Aorta (tissue), 5 donors: ENCODE measurements around the gene NDUFA11. TPM values are rescaled to one million over a fixed set of nuclear protein-coding genes. Genes with fewer than 3 reads are reported as not detected.

Source experiments
- ATAC-seq: fragments of 200-7000 bp; cut with Tn5 transposase; one replicate; pipeline ENCODE4 v1.9.1; 2022; ENCODE audit warnings: moderate library complexity; ENCODE audit not compliant: low FRiP score
- DNase-seq, 2 donors: peaks; one replicate each; pipeline ENCODE4 v3.0.0-alpha.2; 2020
- H3K27ac ChIP-seq, 2 donors: one replicate each; pipeline ENCODE4 v1.5.1; 2013; ENCODE audit warnings: low read length in 2 of 2, mild to moderate bottlenecking in 2 of 2, moderate library complexity in 2 of 2, control low read depth in 1 of 2, inconsistent platforms in 1 of 2, low read depth in 1 of 2
- H3K27me3 ChIP-seq, 2 donors: one replicate each; pipeline ENCODE4 v1.6.1; 2013; ENCODE audit warnings: control low read depth in 1 of 2, low read length in 1 of 2, mild to moderate bottlenecking in 1 of 2, moderate library complexity in 1 of 2; ENCODE audit not compliant: insufficient read depth in 2 of 2, control insufficient read depth in 1 of 2
- H3K36me3 ChIP-seq, 2 donors: one replicate each; pipeline ENCODE4 v1.6.1; 2013; ENCODE audit warnings: control low read depth in 1 of 2, low read length in 1 of 2, mild to moderate bottlenecking in 1 of 2; ENCODE audit not compliant: insufficient read depth in 2 of 2, control insufficient read depth in 1 of 2
- H3K4me1 ChIP-seq, 2 donors: one replicate each; pipeline ENCODE4 v1.6.1; 2013; ENCODE audit warnings: low read length in 2 of 2, control low read depth in 1 of 2, mild to moderate bottlenecking in 1 of 2, moderate library complexity in 1 of 2; ENCODE audit not compliant: insufficient read depth in 2 of 2, control insufficient read depth in 1 of 2
- H3K4me3 ChIP-seq, 2 donors: one replicate each; pipeline ENCODE4 v1.5.1; 2013; ENCODE audit warnings: low read length in 2 of 2, control low read depth in 1 of 2, mild to moderate bottlenecking in 1 of 2
- H3K9me3 ChIP-seq: one replicate; pipeline ENCODE4 v1.6.1; 2013; ENCODE audit warnings: mild to moderate bottlenecking, low read length; ENCODE audit not compliant: control insufficient read depth
- WGBS, 2 donors: extraction: QIAGEN DNeasy Blood & Tissue Kit; methylation state at CpG; one replicate each; pipeline ENCODE4 v1.1.7; 2013; 5-methylcytosine and 5-hydroxymethylcytosine counted together
- intact Hi-C, 2 donors: fragments of 100-400 bp; cut with DNase I; formaldehyde crosslinking; loops; one replicate each; pipeline versions ENCODE4 v1.14.2 to v1.15.0; 2022
- polyA plus RNA-seq, 2 donors: library from polyadenylated mRNA; stranded (reverse); fragments of 200-250 nt; gene quantifications; one replicate each; pipeline ENCODE4 v1.2.3, GENCODE V29; 2013
- total RNA-seq, 2 donors: library from RNA; stranded (reverse); fragmentation: NEBNext Ultra II Directional; extraction: Animal tissue kit (Norgen Biotek cat#: 25700); gene quantifications; one replicate each; pipeline ENCODE4 v1.2.1, GENCODE V29; 2021
- donor health status: healthy with polysubstance abuse.
- donor health status: Bipolar disorder and iron deficiency.
- donor health status: DM: no; HTN: no; CAD: no.
- donor health status: DM: no; HTN: no; CAD: no.
- donor health status: DM: yes; HTN: yes; CAD: no.

Gene NDUFA11
- total and polyA plus RNA-seq, 4 donors = 138 to 405 (median 239) TPM

- no peak overlapping the region for H3K27ac ChIP-seq
- no peaks in the 10 kb centered on the region for H3K27me3 ChIP-seq
- no peaks in the 10 kb centered on the region for H3K9me3 ChIP-seq
- H3K36me3 ChIP-seq = peaks cover 0 to 3% of the 10 kb centered on the region in 2 donors
- H3K4me3 ChIP-seq = no peak overlapping the region
- H3K4me1 ChIP-seq = no peaks in the 10 kb centered on the region
- ATAC-seq (no peak), DNase-seq (no peak)
- intact Hi-C loops = no loop called here
- whole genome bisulfite sequencing, 2 donors = 54 to 57% methylated on average over 16 of the region's 16 CpGs
Observed at GRCh38 chr19:5934774-5935472, 31.3 kb upstream of the NDUFA11 start.

DNA sequence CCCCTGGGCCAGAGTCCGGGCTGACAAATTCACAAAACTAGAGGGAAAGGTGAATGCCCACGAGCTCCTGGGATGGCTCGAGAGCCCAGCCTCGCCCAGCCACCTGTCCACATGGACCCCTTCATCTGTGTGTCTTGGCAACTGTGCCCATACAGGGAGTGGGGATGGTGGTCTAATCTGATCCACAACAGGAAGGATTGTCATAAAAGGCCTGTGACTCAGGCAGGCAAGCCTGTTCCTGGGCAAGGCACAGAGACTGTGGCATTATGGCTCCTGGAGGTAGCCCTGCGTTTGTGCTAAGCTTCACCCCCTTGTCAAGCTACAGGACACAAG, 30.4 kb upstream of the NDUFA11 start:
- ATAC-seq = no peak
- intact Hi-C loops = no loop called here

GRCh38 chr19:5933391-5934068, 29.9 kb upstream of the NDUFA11 start:
- H3K9me3 ChIP-seq = no peaks in the 10 kb centered on the region
- no peak for DNase-seq
- no peaks in the 10 kb centered on the region for H3K4me1 ChIP-seq
- ATAC-seq = no peak
- H3K36me3 ChIP-seq = peaks cover 0 to 7% of the 10 kb centered on the region in 2 donors
- no peak overlapping the region for H3K4me3 ChIP-seq
- intact Hi-C loops = no loop called here
- H3K27me3 ChIP-seq = no peaks in the 10 kb centered on the region
- 89 to 90% methylated on average over 20 of the region's 20 CpGs for WGBS, 2 donors
- H3K27ac ChIP-seq = no peak overlapping the region

More for the DNA sequence above, 30.4 kb upstream of the NDUFA11 start:
- Histone ChIP-seq H3K9me3 (no peaks in the 10 kb centered on the region), H3K27me3 (no peaks in the 10 kb centered on the region), H3K36me3 (peaks cover 0 to 7% of the 10 kb centered on the region in 2 donors), H3K27ac (no peak overlapping the region), H3K4me1 (no peaks in the 10 kb centered on the region), H3K4me3 (no peak overlapping the region)
- 87 to 91% methylated on average over 5 of the region's 5 CpGs for WGBS, 2 donors
- DNase-seq = no peak

DNA sequence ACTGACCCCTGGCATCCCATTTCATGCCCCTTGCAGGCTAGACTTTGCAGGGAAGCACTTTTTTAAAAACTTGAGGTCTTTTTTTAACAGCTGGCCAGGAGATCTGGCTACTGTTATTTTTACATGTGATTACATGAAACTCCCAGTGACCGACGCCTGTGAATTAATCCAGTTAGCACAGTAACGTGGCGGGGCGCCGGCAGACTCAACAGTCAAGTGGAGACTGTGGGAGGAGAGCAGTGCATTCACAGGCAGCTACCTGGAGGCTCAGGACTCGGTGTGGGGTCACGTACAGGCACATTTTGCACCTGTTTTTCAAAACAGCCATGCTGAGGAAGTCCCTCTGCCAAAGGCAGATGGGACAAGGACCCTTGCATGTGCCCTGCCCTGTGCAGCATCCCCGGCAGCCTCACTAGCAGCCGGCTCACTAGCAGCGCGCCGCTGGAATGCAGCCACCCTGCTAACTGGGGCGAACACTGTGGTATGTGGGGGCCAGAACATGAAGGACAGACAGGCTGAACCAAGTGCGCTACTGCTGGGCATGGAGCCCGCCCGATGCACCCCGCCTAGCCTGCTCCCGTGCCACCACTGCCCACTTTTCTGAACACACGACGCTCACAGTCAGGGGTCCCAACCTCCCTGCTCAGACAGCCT, 29.1 kb upstream of the NDUFA11 start:
- Histone ChIP-seq H3K4me1 (no peaks in the 10 kb centered on the region), H3K9me3 (no peaks in the 10 kb centered on the region), H3K4me3 (no peak overlapping the region), H3K27me3 (no peaks in the 10 kb centered on the region), H3K27ac (no peak overlapping the region), H3K36me3 (peaks cover 0 to 7% of the 10 kb centered on the region in 2 donors)
- ATAC-seq = no peak
- 92 to 93% methylated on average over 21 of the region's 21 CpGs for WGBS, 2 donors
- no peak for DNase-seq
- intact Hi-C loops = no loop called here

GRCh38 chr19:5932146-5932545, 28.6 kb upstream of the NDUFA11 start:
- H3K4me3 ChIP-seq = no peak overlapping the region
- ATAC-seq (no peak), DNase-seq (no peak)
- no peak overlapping the region for H3K27ac ChIP-seq
- H3K4me1 ChIP-seq = no peaks in the 10 kb centered on the region
- intact Hi-C loops = no loop called here
- no peaks in the 10 kb centered on the region for H3K27me3 ChIP-seq
- WGBS, 2 donors = 96% methylated on average over 18 of the region's 18 CpGs
- H3K36me3 ChIP-seq = peaks cover 0 to 9% of the 10 kb centered on the region in 2 donors
- no peaks in the 10 kb centered on the region for H3K9me3 ChIP-seq

DNA sequence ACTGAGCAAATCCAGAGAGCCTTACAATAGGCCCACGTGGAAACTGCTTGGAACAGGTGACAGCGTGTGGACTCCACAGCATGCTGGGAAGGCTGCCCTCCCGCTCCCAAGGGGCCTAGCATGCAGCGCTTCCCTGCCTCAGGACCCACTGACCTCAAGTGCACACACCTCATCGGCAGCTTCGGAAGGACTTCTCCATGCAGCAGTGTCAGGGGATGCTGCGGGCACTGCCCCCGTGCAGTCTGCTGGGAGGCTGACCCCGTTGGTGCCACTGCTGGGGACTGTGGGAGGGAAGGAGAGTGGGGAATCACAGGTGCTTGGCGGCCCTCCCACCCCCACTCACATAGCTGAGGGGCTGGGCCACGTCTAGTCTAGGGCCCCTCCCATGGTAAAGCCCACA, 27.7 kb upstream of the NDUFA11 start:
- Histone ChIP-seq H3K27ac (no peak overlapping the region), H3K27me3 (no peaks in the 10 kb centered on the region), H3K9me3 (no peaks in the 10 kb centered on the region), H3K36me3 (peaks cover 0 to 9% of the 10 kb centered on the region in 2 donors), H3K4me3 (no peak overlapping the region), H3K4me1 (no peaks in the 10 kb centered on the region)
- ATAC-seq = no peak
- DNase-seq = no peak
- WGBS, 2 donors = 86 to 89% methylated on average over 11 of the region's 11 CpGs
- intact Hi-C loops = no loop called here

GRCh38 chr19:5929625-5930024, 26.0 kb upstream of the NDUFA11 start:
- ATAC-seq (no peak), DNase-seq (no peak)
- no peak overlapping the region for H3K4me3 ChIP-seq
- H3K4me1 ChIP-seq = no peaks in the 10 kb centered on the region
- peaks cover 0 to 11% of the 10 kb centered on the region in 2 donors for H3K36me3 ChIP-seq
- no peaks in the 10 kb centered on the region for H3K27me3 ChIP-seq
- no peaks in the 10 kb centered on the region for H3K9me3 ChIP-seq
- 85 to 88% methylated on average over 14 of the region's 14 CpGs for WGBS, 2 donors
- intact Hi-C loops = no loop called here
- no peak overlapping the region for H3K27ac ChIP-seq

GRCh38 chr19:5929179-5929578, 25.6 kb upstream of the NDUFA11 start:
- DNase-seq (no peak), ATAC-seq (no peak)
- no peaks in the 10 kb centered on the region for H3K4me1 ChIP-seq
- WGBS, 2 donors = 87% methylated on average over 13 of the region's 13 CpGs
- intact Hi-C loops = no loop called here
- no peak overlapping the region for H3K4me3 ChIP-seq
- H3K27ac ChIP-seq = no peak overlapping the region
- peaks cover 0 to 11% of the 10 kb centered on the region in 2 donors for H3K36me3 ChIP-seq
- H3K9me3 ChIP-seq = no peaks in the 10 kb centered on the region
- no peaks in the 10 kb centered on the region for H3K27me3 ChIP-seq

DNA sequence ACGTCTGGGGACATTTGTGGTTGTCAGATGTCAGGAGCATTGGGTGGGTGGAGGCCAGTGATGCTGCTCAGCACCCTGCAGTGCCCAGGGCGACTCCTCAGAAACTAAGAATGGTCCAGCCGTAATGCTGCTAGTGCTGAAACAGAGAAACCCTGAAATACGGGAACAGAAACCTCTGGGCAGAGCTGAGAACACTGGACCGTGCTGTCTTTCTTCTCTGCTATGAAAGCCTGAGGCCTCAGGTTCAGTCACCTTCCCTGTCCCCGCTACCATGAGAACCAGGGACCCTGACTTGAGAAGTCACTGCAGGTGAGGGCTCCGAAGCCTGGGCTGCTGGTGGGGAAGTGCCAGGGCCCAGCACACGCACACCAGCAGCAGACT, 23.8 kb upstream of the NDUFA11 start:
- Histone ChIP-seq H3K36me3 (peaks cover 0 to 8% of the 10 kb centered on the region in 2 donors), H3K27ac (peak overlapping the region in 1 of 2 donors; percentile 22), H3K9me3 (no peaks in the 10 kb centered on the region), H3K27me3 (no peaks in the 10 kb centered on the region), H3K4me1 (no peaks in the 10 kb centered on the region), H3K4me3 (no peak overlapping the region)
- DNase-seq (no peak), ATAC-seq (no peak)
- intact Hi-C loops = no loop called here
- WGBS, 2 donors = 84 to 88% methylated on average over 8 of the region's 8 CpGs
